Measurements from ENCODE around the gene MTHFD1L.

- TF ChIP-seq EZH2 (IDR thresholded peaks at IDR 0.05) (no peak), POLR2AphosphoS5 (IDR thresholded peaks at IDR 0.05; ENCODE audit: borderline replicate concordance, low read depth, low read length) (no peak)
Measured at GRCh38 chr6:150922137-150922536, 56.6 kb downstream of the MTHFD1L start.
